Loucy (cell line): ENCODE results near the gene SPINT3.

Source experiments
- H2AFZ ChIP-seq: fragments of 200-600 bp; sonication (generic); 2 replicates; pipeline ENCODE4 v1.6.0; 2016; ENCODE audit warnings: antibody characterized with exemption, mild to moderate bottlenecking, low read length, moderate library complexity
- H3F3A ChIP-seq: fragments of 200-600 bp; 2 replicates; pipeline ENCODE4 v1.6.0; 2016; ENCODE audit warnings: antibody characterized with exemption, low read depth, mild to moderate bottlenecking
- H3K27me3 ChIP-seq: fragments of 200-600 bp; sonication (generic); 2 replicates; pipeline ENCODE4 v1.6.1; 2014; ENCODE audit warnings: low read length, mild to moderate bottlenecking; ENCODE audit not compliant: insufficient read depth, poor library complexity, severe bottlenecking
- H3K36me3 ChIP-seq: fragments of 200-600 bp; sonication (generic); 2 replicates; pipeline ENCODE4 v1.6.1; 2016; ENCODE audit warnings: low read length; ENCODE audit not compliant: insufficient read depth
- H3K4me1 ChIP-seq: fragments of 200-600 bp; sonication (generic); 2 replicates; pipeline ENCODE4 v1.5.1; 2014; ENCODE audit warnings: low read length, mild to moderate bottlenecking; ENCODE audit not compliant: insufficient read depth, poor library complexity, severe bottlenecking
- H3K4me2 ChIP-seq: fragments of 200-600 bp; sonication (generic); 2 replicates; pipeline ENCODE4 v1.6.0; 2014; ENCODE audit warnings: antibody characterized with exemption, low read length, low read depth, mild to moderate bottlenecking; ENCODE audit not compliant: poor library complexity, severe bottlenecking
- H3K4me3 ChIP-seq: fragments of 200-600 bp; sonication (generic); 2 replicates; pipeline ENCODE4 v1.5.1; 2014; ENCODE audit warnings: low read length, mild to moderate bottlenecking, mixed read lengths; ENCODE audit not compliant: poor library complexity, severe bottlenecking
- H3K79me2 ChIP-seq: fragments of 200-600 bp; sonication (generic); 2 replicates; pipeline ENCODE4 v1.6.1; 2014; ENCODE audit warnings: low read length; ENCODE audit not compliant: insufficient read depth
- H3K9ac ChIP-seq: fragments of 200-600 bp; sonication (generic); 2 replicates; pipeline ENCODE4 v1.6.0; 2014; ENCODE audit warnings: mild to moderate bottlenecking, low read depth, low read length, moderate library complexity; ENCODE audit not compliant: poor library complexity, severe bottlenecking
- H3K9me2 ChIP-seq: fragments of 200-600 bp; sonication (generic); replicated peaks from 2 replicates; pipeline ENCODE4 v1.6.1; 2016; ENCODE audit warnings: low read depth, low read length, mixed read lengths
- H3K9me3 ChIP-seq: fragments of 200-600 bp; sonication (generic); 2 replicates; pipeline ENCODE4 v1.6.1; 2014; ENCODE audit warnings: mild to moderate bottlenecking, antibody characterized with exemption, low read length, low read depth; ENCODE audit not compliant: insufficient read depth
- H4K20me1 ChIP-seq: fragments of 200-600 bp; sonication (generic); 2 replicates; pipeline ENCODE4 v1.6.0; 2014; ENCODE audit warnings: antibody characterized with exemption, low read length, mild to moderate bottlenecking; ENCODE audit not compliant: insufficient read depth, poor library complexity, severe bottlenecking
- EZH2phosphoT487 ChIP-seq: fragments of 200-600 bp; IDR thresholded peaks from 2 replicates; pipeline ENCODE4 v1.6.1; 2018; ENCODE audit warnings: antibody characterized with exemption, mild to moderate bottlenecking, moderate library complexity, borderline replicate concordance
- TF ChIP-seq, protein P1 (sequence below): fragments of 200-600 bp; sonication (generic); conservative IDR thresholded peaks from 2 replicates; pipeline ENCODE4 v1.5.1; 2014; ENCODE audit warnings: mild to moderate bottlenecking, antibody characterized with exemption, low read length

SPINT3 gene

DNA sequence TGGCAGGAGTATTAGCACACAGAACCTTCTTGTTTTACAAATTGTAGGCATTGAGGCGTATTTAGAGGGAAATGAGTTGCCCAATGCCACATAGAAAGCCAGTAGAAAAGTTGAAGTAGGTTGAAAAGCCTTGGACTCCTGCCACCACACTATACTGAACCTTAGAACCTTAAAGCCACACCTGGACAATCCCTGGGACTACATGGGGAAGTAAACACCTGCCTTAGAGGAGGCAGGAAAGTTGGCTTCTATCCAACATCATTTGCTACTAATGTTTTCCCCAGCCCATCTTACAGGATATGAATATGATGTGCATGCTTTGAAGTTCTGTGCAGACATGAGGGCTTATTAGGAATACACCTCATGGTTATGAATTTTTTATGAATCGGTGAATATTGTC is 37.0 kb upstream of the SPINT3 start:
- H3K79me2 ChIP-seq, result no peaks in the 10 kb centered on the region
- H3K9me3 ChIP-seq, result no peaks in the 10 kb centered on the region
- no peaks in the 10 kb centered on the region for H3K27me3 ChIP-seq
- H3K4me3 ChIP-seq, result no peak overlapping the region
- H3K36me3 ChIP-seq, result no peaks in the 10 kb centered on the region
- H3K9me2 ChIP-seq, result no peaks in the 10 kb centered on the region
- no peaks in the 10 kb centered on the region for H3F3A ChIP-seq
- TF ChIP-seq, protein P1, sequence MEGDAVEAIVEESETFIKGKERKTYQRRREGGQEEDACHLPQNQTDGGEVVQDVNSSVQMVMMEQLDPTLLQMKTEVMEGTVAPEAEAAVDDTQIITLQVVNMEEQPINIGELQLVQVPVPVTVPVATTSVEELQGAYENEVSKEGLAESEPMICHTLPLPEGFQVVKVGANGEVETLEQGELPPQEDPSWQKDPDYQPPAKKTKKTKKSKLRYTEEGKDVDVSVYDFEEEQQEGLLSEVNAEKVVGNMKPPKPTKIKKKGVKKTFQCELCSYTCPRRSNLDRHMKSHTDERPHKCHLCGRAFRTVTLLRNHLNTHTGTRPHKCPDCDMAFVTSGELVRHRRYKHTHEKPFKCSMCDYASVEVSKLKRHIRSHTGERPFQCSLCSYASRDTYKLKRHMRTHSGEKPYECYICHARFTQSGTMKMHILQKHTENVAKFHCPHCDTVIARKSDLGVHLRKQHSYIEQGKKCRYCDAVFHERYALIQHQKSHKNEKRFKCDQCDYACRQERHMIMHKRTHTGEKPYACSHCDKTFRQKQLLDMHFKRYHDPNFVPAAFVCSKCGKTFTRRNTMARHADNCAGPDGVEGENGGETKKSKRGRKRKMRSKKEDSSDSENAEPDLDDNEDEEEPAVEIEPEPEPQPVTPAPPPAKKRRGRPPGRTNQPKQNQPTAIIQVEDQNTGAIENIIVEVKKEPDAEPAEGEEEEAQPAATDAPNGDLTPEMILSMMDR, result no peak
- no peaks in the 10 kb centered on the region for H3K4me1 ChIP-seq
- H2AFZ ChIP-seq, result no peak overlapping the region
- H3K4me2 ChIP-seq, result no peak overlapping the region
- no peak overlapping the region for H3K9ac ChIP-seq
- H4K20me1 ChIP-seq, result no peaks in the 10 kb centered on the region

DNA sequence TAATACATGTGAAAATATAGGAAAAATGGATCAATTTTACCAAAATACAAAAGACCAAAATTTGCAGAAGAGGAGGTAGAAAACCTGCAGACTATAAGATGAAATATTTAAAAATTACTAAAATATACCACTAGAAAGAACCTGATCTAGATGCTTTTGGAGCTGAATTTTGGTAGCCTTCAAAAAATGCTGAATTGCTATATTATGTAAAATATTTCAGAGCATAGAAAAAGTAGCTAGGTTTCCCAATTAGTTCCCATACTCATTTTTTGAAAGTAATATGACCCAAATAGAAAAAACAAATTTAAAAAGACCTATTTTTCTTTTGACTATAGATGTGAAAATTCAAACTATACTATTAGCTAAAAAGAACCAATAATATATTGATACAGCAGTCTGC is 35.3 kb upstream of the SPINT3 start:
- Histone ChIP-seq H3K36me3 (no peaks in the 10 kb centered on the region), H3K79me2 (no peaks in the 10 kb centered on the region), H4K20me1 (no peaks in the 10 kb centered on the region), H3K4me2 (no peak overlapping the region), H3K9me2 (no peaks in the 10 kb centered on the region), H3F3A (no peaks in the 10 kb centered on the region), H3K27me3 (no peaks in the 10 kb centered on the region), H2AFZ (no peak overlapping the region), H3K9me3 (no peaks in the 10 kb centered on the region), H3K9ac (no peak overlapping the region), H3K4me1 (no peaks in the 10 kb centered on the region), H3K4me3 (no peak overlapping the region)
- TF ChIP-seq EZH2phosphoT487, result no peak
- TF ChIP-seq, protein P1, result no peak

DNA sequence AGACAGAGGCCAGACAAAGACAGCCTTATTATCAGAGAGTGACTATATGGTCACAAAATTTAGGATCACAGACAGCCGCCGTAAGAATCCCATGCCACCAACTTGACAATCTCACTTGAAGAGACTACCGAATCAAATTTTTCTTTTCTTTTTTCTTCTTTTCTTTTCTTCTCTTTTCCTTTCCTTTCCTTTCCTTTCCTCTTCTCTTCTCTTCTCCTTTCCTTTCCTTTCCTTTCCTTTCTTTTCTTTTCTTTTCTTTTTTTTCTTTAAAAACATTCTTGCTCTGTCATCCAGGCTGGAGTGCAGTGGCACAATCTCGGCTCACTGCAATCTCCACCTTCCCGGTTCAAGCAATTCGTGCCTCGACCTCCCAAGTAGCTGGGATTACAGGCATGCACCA is 33.0 kb upstream of the SPINT3 start:
- H2AFZ ChIP-seq, result no peak overlapping the region
- H3K9ac ChIP-seq, result no peak overlapping the region
- H3K9me3 ChIP-seq, result no peaks in the 10 kb centered on the region
- no peaks in the 10 kb centered on the region for H3K9me2 ChIP-seq
- no peaks in the 10 kb centered on the region for H3K79me2 ChIP-seq
- no peaks in the 10 kb centered on the region for H4K20me1 ChIP-seq
- H3K36me3 ChIP-seq, result no peaks in the 10 kb centered on the region
- no peaks in the 10 kb centered on the region for H3K4me1 ChIP-seq
- no peaks in the 10 kb centered on the region for H3K27me3 ChIP-seq
- no peak overlapping the region for H3K4me3 ChIP-seq
- H3K4me2 ChIP-seq, result no peak overlapping the region
- TF ChIP-seq EZH2phosphoT487, result no peak
- TF ChIP-seq, protein P1, result no peak
- H3F3A ChIP-seq, result no peaks in the 10 kb centered on the region
